Ovary (tissue), 3 donors: ENCODE data around the gene NUP54.

Source experiments
- EP300 ChIP-seq: sonication (generic); formaldehyde crosslinking; IDR thresholded peaks from one replicate; pipeline ENCODE4 v1.6.1; 2017; ENCODE audit warnings: antibody characterized with exemption
- POLR2A ChIP-seq: fragments of 450-650 bp; IDR thresholded peaks from one replicate; pipeline ENCODE4 v1.6.1; 2017; ENCODE audit warnings: antibody characterized with exemption, mild to moderate bottlenecking, moderate library complexity
- TF ChIP-seq, protein P1 (sequence below), 3 donors: fragments of 450-650 bp in 2 of 3; fragments of 200-600 bp in 1 of 3; IDR thresholded peaks; one replicate each; pipeline versions ENCODE4 v1.5.1 to v1.8.0; 2016 to 2022; ENCODE audit warnings: antibody characterized with exemption in 3 of 3, mild to moderate bottlenecking in 1 of 3
- donor health status: DM: no; HTN: no; CAD: no.

DNA sequence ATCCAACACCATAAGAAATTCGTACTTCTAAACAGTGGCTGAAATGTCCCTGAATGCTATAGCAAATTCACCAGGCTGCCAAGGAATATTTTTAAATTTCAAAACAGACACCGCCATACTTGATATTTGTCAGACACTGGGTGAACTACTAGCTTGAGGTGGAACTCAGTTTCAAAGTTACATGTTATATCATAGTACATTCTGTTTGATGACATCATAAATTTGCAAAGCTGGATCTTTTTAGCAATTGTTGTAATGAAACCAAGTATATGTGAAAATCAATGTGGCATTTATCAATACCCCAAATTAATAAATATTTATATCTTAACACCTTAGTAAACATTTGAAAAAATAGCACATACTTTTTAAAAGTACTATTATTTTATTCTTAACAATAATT is 59.5 kb downstream of the NUP54 start:
- TF ChIP-seq POLR2A (no peak), EP300 (no peak)
- TF ChIP-seq, protein P1, sequence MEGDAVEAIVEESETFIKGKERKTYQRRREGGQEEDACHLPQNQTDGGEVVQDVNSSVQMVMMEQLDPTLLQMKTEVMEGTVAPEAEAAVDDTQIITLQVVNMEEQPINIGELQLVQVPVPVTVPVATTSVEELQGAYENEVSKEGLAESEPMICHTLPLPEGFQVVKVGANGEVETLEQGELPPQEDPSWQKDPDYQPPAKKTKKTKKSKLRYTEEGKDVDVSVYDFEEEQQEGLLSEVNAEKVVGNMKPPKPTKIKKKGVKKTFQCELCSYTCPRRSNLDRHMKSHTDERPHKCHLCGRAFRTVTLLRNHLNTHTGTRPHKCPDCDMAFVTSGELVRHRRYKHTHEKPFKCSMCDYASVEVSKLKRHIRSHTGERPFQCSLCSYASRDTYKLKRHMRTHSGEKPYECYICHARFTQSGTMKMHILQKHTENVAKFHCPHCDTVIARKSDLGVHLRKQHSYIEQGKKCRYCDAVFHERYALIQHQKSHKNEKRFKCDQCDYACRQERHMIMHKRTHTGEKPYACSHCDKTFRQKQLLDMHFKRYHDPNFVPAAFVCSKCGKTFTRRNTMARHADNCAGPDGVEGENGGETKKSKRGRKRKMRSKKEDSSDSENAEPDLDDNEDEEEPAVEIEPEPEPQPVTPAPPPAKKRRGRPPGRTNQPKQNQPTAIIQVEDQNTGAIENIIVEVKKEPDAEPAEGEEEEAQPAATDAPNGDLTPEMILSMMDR (IDR thresholded peaks at IDR 0.05) = no peak
